IMR-90 (cell line): ENCODE data around the gene SERHL2. TPM values are rescaled to one million over a fixed set of nuclear protein-coding genes. Genes with fewer than 3 reads are reported as not detected.
"Not testable (repeated sequence)": the region's sequence is repeated elsewhere in the genome, so short reads cannot be mapped to it uniquely, and the experiment has no call there.

Source experiments
- ATAC-seq: fragments of 200-7000 bp; cut with Tn5 transposase; 2 replicates; pipeline ENCODE4 v1.9.1; 2020; ENCODE audit warnings: low read depth, mild to moderate bottlenecking, moderate library complexity
- BruUV-seq: library from RNA; stranded (reverse); fragments of 400-500 nt; replicated peaks from 2 replicates; lab custom pipeline; 2021; lab: Mats Ljungman, UMichigan
- CTCF ChIA-PET: fragments of 300-600 bp; formaldehyde crosslinking; extraction: SDS; loops from one replicate; lab custom pipeline; 2021; ENCODE audit warnings: antibody characterized with exemption; lab: Yijun Ruan, JAX
- POLR2A ChIA-PET: fragments of 300-600 bp; sonication (Branson Sonifier 250); formaldehyde crosslinking; loops from one replicate; lab custom pipeline; 2022; ENCODE audit warnings: antibody characterized with exemption; ENCODE audit not compliant: unreplicated experiment; lab: Charles Lee
- DNase-seq: peaks from one replicate; pipeline ENCODE4 v3.0.0; 2013
- H2AFZ ChIP-seq: replicated peaks from 2 replicates; pipeline ENCODE3; 2013; ENCODE audit warnings: low read length, mild to moderate bottlenecking; ENCODE audit not compliant: poor library complexity
- H2AK5ac ChIP-seq: 2 replicates; pipeline ENCODE4 v1.6.1; 2013; ENCODE audit warnings: low read depth, low read length, inconsistent platforms
- H2AK9ac ChIP-seq: replicated peaks from 2 replicates; pipeline ENCODE3; 2013; ENCODE audit warnings: mild to moderate bottlenecking, low read depth, low read length, moderate library complexity; ENCODE audit not compliant: poor library complexity
- H2BK120ac ChIP-seq: 2 replicates; pipeline ENCODE4 v1.6.1; 2013; ENCODE audit warnings: low read depth, low read length, inconsistent platforms
- H2BK15ac ChIP-seq: 3 replicates; pipeline ENCODE4 v1.6.1; 2013; ENCODE audit warnings: low read depth, low read length, inconsistent platforms
- H2BK20ac ChIP-seq: 2 replicates; pipeline ENCODE4 v1.6.1; 2013; ENCODE audit warnings: low read depth, mild to moderate bottlenecking, inconsistent platforms, low read length, moderate library complexity
- H2BK5ac ChIP-seq: 2 replicates; pipeline ENCODE4 v1.6.1; 2013; ENCODE audit warnings: mild to moderate bottlenecking, low read depth, low read length, inconsistent platforms; ENCODE audit not compliant: poor library complexity, severe bottlenecking
- H3K14ac ChIP-seq: replicated peaks from 2 replicates; pipeline ENCODE4 v1.6.1; 2013; ENCODE audit warnings: low read depth, low read length, inconsistent platforms
- H3K18ac ChIP-seq: 2 replicates; pipeline ENCODE4 v1.6.1; 2013; ENCODE audit warnings: low read depth, low read length, control low read depth
- H3K23ac ChIP-seq: 2 replicates; pipeline ENCODE4 v1.6.1; 2013; ENCODE audit warnings: low read depth, low read length, inconsistent platforms
- H3K27ac ChIP-seq: 2 replicates; pipeline ENCODE4 v1.5.1; 2013; ENCODE audit warnings: mild to moderate bottlenecking, control low read depth, low read length; ENCODE audit not compliant: insufficient read depth
- H3K27me3 ChIP-seq: 2 replicates; pipeline ENCODE4 v1.6.1; 2013; ENCODE audit warnings: low read length; ENCODE audit not compliant: control insufficient read depth, insufficient read depth
- H3K36me3 ChIP-seq: 2 replicates; pipeline ENCODE4 v1.6.1; 2013; ENCODE audit warnings: low read length, mixed read lengths; ENCODE audit not compliant: control insufficient read depth, insufficient read depth
- H3K4ac ChIP-seq: 2 replicates; pipeline ENCODE4 v1.6.1; 2013; ENCODE audit warnings: low read depth, low read length, inconsistent platforms
- H3K4me1 ChIP-seq: 2 replicates; pipeline ENCODE4 v1.6.1; 2013; ENCODE audit warnings: low read length, mixed read lengths; ENCODE audit not compliant: control insufficient read depth, insufficient read depth
- H3K4me2 ChIP-seq: 2 replicates; pipeline ENCODE4 v1.6.1; 2013; ENCODE audit warnings: low read depth, mild to moderate bottlenecking, control low read depth, low read length, moderate library complexity
- H3K4me3 ChIP-seq: 2 replicates; pipeline ENCODE4 v1.5.1; 2013; ENCODE audit warnings: low read depth, mild to moderate bottlenecking, control low read depth, low read length, moderate library complexity; ENCODE audit not compliant: insufficient read depth
- H3K56ac ChIP-seq: 2 replicates; pipeline ENCODE4 v1.6.1; 2013; ENCODE audit warnings: low read length, inconsistent platforms; ENCODE audit not compliant: insufficient read depth; ENCODE audit errors: extremely low read depth
- H3K79me1 ChIP-seq, 2 experiments: 2 replicates each; pipeline ENCODE4 v1.6.1; 2013; ENCODE audit warnings: low read length in 2 of 2, inconsistent platforms in 1 of 2, low read depth in 1 of 2
- H3K9ac ChIP-seq: 2 replicates; pipeline ENCODE4 v1.6.1; 2013; ENCODE audit warnings: low read depth, low read length, control low read depth
- H3K9me1 ChIP-seq: 2 replicates; pipeline ENCODE4 v1.6.1; 2013; ENCODE audit warnings: low read length, inconsistent platforms; ENCODE audit not compliant: insufficient read depth
- H3K9me3 ChIP-seq: 2 replicates; pipeline ENCODE4 v1.6.1; 2013; ENCODE audit warnings: low read length; ENCODE audit not compliant: control insufficient read depth, insufficient read depth
- H4K20me1 ChIP-seq: 2 replicates; pipeline ENCODE4 v1.6.1; 2013; ENCODE audit warnings: low read length, inconsistent platforms; ENCODE audit not compliant: insufficient read depth
- H4K5ac ChIP-seq: 2 replicates; pipeline ENCODE4 v1.6.1; 2013; ENCODE audit warnings: mild to moderate bottlenecking, low read depth, low read length, control low read depth
- H4K8ac ChIP-seq, 2 experiments: 2 replicates each; pipeline ENCODE4 v1.6.1; 2013; ENCODE audit warnings: low read depth in 2 of 2, low read length in 2 of 2, control low read depth in 1 of 2, inconsistent platforms in 1 of 2
- H4K91ac ChIP-seq: 2 replicates; pipeline ENCODE4 v1.6.1; 2013; ENCODE audit warnings: low read depth, low read length, inconsistent platforms; ENCODE audit not compliant: insufficient read depth
- BHLHE40 ChIP-seq: fragments of 150-350 bp; IDR thresholded peaks from 2 replicates; pipeline ENCODE4 v1.6.1; 2016; ENCODE audit warnings: mild to moderate bottlenecking, low read depth, low read length
- CEBPB ChIP-seq: IDR thresholded peaks from 2 replicates; pipeline ENCODE4 v1.6.1; 2012; ENCODE audit warnings: low read depth, low read length, improper control_type of control experiment
- FOS ChIP-seq: fragments of 150-350 bp; IDR thresholded peaks from 2 replicates; pipeline ENCODE4 v1.6.1; 2016; ENCODE audit warnings: low read depth, low read length
- MAZ ChIP-seq: IDR thresholded peaks from 2 replicates; pipeline ENCODE4 v1.6.1; 2012; ENCODE audit warnings: low read depth, mild to moderate bottlenecking, low read length, improper control_type of control experiment, moderate library complexity, borderline replicate concordance
- MXI1 ChIP-seq: IDR thresholded peaks from 2 replicates; pipeline ENCODE4 v1.6.1; 2012; ENCODE audit warnings: low read depth, mild to moderate bottlenecking, low read length, moderate library complexity, borderline replicate concordance
- POLR2A ChIP-seq: IDR thresholded peaks from 2 replicates; pipeline ENCODE4 v1.6.1; 2012; ENCODE audit warnings: mild to moderate bottlenecking, low read depth, low read length
- SMC3 ChIP-seq: fragments of 150-350 bp; IDR thresholded peaks from 2 replicates; pipeline ENCODE4 v1.6.1; 2016; ENCODE audit warnings: low read depth, mild to moderate bottlenecking, antibody characterized with exemption, low read length, moderate library complexity
- WGBS, 2 experiments: methylation state at CpG; one replicate each; pipeline versions ENCODE4 v1.1.5 to v1.1.7; 2013; ENCODE audit warnings: missing lambda C conversion rate in 2 of 2; ENCODE audit not compliant: insufficient read length in 1 of 2; ENCODE audit errors: extremely low coverage in 2 of 2; 5-methylcytosine and 5-hydroxymethylcytosine counted together
- dilution Hi-C: fragments of 300-500 bp; cut with HindIII; formaldehyde crosslinking; loops from one replicate; pipeline ENCODE4 v1.14.3; 2018; ENCODE audit warnings: low sequenced_read_pairs; ENCODE audit not compliant: unreplicated experiment
- in situ Hi-C: fragments of 300-500 bp; cut with MboI; formaldehyde crosslinking; loops from 3 replicates; pipeline ENCODE4 v1.14.3; 2019; ENCODE audit warnings: low sequenced_read_pairs, inconsistent platforms, mixed read lengths
- intact Hi-C: fragments of 100-400 bp; cut with micrococcal nuclease; formaldehyde crosslinking; loops from 2 replicates; pipeline ENCODE4 v1.10.0; 2022
- polyA plus RNA-seq, 3 experiments: library from polyadenylated mRNA; depleted of rRNA; stranded (reverse); fragments of >200 nt; gene quantifications; 2 replicates each; pipeline ENCODE4 v1.2.3, GENCODE V29; 2012; ENCODE audit warnings: low replicate concordance in 1 of 3
- total RNA-seq: library from RNA; depleted of rRNA; stranded (reverse); fragments of >200 nt; gene quantifications from 2 replicates; pipeline ENCODE4 v1.2.3, GENCODE V29; 2012
- TF ChIP-seq, protein P1 (sequence below): fragments of 150-350 bp; IDR thresholded peaks from 2 replicates; pipeline ENCODE4 v1.6.1; 2016; ENCODE audit warnings: low read depth, mild to moderate bottlenecking, low read length, moderate library complexity, borderline replicate concordance

Gene SERHL2
- total and polyA plus RNA-seq, 2 of the 4 experiments (the other 2 are of a cell fraction): 4.5 to 5.0 TPM

DNA sequence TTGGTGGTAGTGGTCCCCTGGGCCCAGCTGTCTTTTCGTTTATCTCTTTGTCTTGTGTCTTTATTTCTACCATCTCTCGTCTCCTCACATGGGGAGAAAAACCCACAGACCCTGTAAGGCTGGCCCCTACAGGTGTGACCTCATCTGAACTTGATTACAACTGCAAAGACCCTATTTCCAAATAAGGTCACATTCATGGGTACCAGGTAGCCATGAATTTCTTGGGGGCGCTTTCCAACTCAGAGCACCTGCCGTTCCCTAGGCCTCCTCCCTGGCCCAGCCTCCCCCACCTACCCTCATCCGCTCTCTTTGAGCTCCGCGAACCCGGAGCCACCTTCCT, 20.1 kb upstream of the SERHL2 start:
- no peak overlapping the region for H2BK5ac ChIP-seq
- H3K79me1 ChIP-seq: no peaks in the 10 kb centered on the region
- H4K5ac ChIP-seq: no peak overlapping the region
- peaks cover 8% of the 10 kb centered on the region for H3K27me3 ChIP-seq
- no peak overlapping the region for H3K23ac ChIP-seq
- H3K36me3 ChIP-seq: no peaks in the 10 kb centered on the region
- no peak overlapping the region for H3K14ac ChIP-seq
- 84% methylated on average over 6 of the region's 8 CpGs; no CpG with 5 or more reads in 1 of the 2 experiments for WGBS, 2 experiments
- ATAC-seq: no peak
- no peak overlapping the region for H2AFZ ChIP-seq
- no peak overlapping the region for H2BK120ac ChIP-seq
- no peak overlapping the region for H3K4me3 ChIP-seq
- no peak overlapping the region for H2AK9ac ChIP-seq
- DNase-seq: no peak
- no peaks in the 10 kb centered on the region for H3K9me3 ChIP-seq
- H4K8ac ChIP-seq: no peak overlapping the region
- in situ Hi-C loops: no loop called here
- no peak overlapping the region for H3K4me2 ChIP-seq
- dilution Hi-C loops: no loop called here
- TF ChIP-seq MXI1 (no peak), MAZ (no peak), FOS (no peak), BHLHE40 (no peak), SMC3 (no peak), CEBPB (no peak), POLR2A (no peak)
- TF ChIP-seq, protein P1, sequence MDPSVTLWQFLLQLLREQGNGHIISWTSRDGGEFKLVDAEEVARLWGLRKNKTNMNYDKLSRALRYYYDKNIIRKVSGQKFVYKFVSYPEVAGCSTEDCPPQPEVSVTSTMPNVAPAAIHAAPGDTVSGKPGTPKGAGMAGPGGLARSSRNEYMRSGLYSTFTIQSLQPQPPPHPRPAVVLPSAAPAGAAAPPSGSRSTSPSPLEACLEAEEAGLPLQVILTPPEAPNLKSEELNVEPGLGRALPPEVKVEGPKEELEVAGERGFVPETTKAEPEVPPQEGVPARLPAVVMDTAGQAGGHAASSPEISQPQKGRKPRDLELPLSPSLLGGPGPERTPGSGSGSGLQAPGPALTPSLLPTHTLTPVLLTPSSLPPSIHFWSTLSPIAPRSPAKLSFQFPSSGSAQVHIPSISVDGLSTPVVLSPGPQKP: no peak
- no peak overlapping the region for H2AK5ac ChIP-seq
- H3K27ac ChIP-seq: no peak overlapping the region
- ChIA-PET POLR2A (no interaction called here), CTCF (no interaction called here)
- no peak overlapping the region for H3K9ac ChIP-seq
- H3K9me1 ChIP-seq: no peaks in the 10 kb centered on the region
- H4K20me1 ChIP-seq: no peaks in the 10 kb centered on the region
- H4K91ac ChIP-seq: no peak overlapping the region
- no peak overlapping the region for H2BK15ac ChIP-seq
- no TSS peak for BruUV-seq
- no peak overlapping the region for H3K18ac ChIP-seq
- H3K56ac ChIP-seq: no peak overlapping the region
- intact Hi-C loops: no loop called here
- no peak overlapping the region for H2BK20ac ChIP-seq
- H3K4me1 ChIP-seq: no peaks in the 10 kb centered on the region
- H3K4ac ChIP-seq: no peak overlapping the region

DNA sequence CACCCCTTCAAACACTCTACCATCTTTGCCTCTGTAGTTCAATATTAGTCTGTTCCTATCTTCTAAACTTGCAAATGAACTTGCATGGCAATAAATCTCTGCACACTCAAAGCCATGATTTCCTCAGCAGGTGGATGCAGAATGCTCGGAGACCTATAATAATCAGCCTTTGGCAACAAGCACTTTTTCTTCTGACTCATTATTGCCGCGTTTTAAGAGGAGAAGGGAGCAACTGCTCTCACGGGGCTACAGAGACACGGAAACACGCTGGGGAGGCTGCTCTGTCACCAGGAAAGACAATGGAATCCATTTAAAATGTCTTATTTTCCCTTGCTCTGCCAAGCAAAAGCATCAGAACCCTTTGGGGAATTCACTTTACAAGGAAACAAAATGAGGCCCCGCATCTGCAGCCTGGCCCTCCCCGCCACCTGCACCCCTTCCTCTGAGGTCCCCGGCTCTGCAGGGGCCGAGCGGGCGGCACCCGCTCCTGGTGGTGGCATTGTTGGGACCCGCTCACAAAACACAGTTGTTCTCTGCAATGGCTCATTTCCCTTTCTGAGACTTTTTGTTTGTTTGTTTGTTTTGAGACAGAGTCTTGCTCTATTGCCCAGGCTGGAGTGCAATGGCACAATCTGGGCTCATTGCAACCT, 18.5 kb upstream of the SERHL2 start:
- not testable (repeated sequence) for H3K4me2 ChIP-seq

More for the DNA sequence above, 18.5 kb upstream of the SERHL2 start:
- H2BK120ac ChIP-seq, H2BK5ac ChIP-seq, H3K18ac ChIP-seq, DNase-seq, H4K91ac ChIP-seq, H3K27ac ChIP-seq, intact Hi-C loops, H2AFZ ChIP-seq, ATAC-seq, H2BK15ac ChIP-seq, H3K4me1 ChIP-seq, BruUV-seq, H2AK5ac ChIP-seq, H3K9me1 ChIP-seq, H4K5ac ChIP-seq, in situ Hi-C loops, H3K9me3 ChIP-seq, H3K4me3 ChIP-seq, H3K23ac ChIP-seq, H3K36me3 ChIP-seq, CTCF ChIA-PET, H3K27me3 ChIP-seq, H3K9ac ChIP-seq, H3K79me1 ChIP-seq, POLR2A ChIA-PET, dilution Hi-C loops, H4K8ac ChIP-seq, H3K14ac ChIP-seq, H2BK20ac ChIP-seq, H4K20me1 ChIP-seq, H3K4ac ChIP-seq, H3K56ac ChIP-seq, H2AK9ac ChIP-seq: not testable (repeated sequence)
- no CpG with 5 or more reads among the region's 14 CpGs for WGBS, 2 experiments
